ENCODE results near the gene CISTR. TPM values are rescaled to one million over a fixed set of nuclear protein-coding genes. Genes with fewer than 3 reads are reported as not detected.

The CISTR gene
- total and polyA plus RNA-seq, 5 donors from 2014 or later = not detected

DNA sequence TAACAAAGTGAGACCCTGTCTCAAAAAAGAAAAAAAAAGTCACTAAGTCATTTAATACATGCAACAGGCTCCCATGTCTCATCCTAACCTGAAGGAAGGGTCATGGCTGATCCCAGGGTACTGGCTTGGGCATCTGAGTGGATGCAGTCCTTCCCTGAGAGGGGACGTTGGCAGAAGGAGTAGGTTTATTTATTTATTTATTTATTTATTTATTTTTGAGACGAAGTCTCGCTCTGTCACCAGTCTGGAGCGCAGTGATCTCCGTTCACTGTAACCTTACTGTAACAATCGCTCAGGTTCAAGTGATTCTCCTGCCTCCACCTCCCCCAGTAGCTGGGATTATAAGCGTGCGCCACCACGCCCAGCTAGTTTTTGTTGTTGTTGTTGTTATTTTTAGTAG is 17.4 kb downstream of the CISTR start:
- H3K9me3 ChIP-seq (ENCODE audit: control insufficient read depth in 2 of 2, low read length in 2 of 2) = no peaks in the 10 kb centered on the region
- Mint-ChIP-seq H3K9me3 (peaks cover 0 to 2% (median 0%) of the 10 kb centered on the region in 7 donors), H3K4me1 (peaks cover 0 to 19% (median 12%) of the 10 kb centered on the region in 4 donors), H3K36me3 (no peaks in the 10 kb centered on the region), H3K27ac (no peak overlapping the region), H3K4me3 (no peak overlapping the region), H3K27me3 (peaks cover 73% of the 10 kb centered on the region)
- no peaks in the 10 kb centered on the region for H3K36me3 ChIP-seq (ENCODE audit: control insufficient read depth, insufficient read depth, low read length)
- H3K4me3 ChIP-seq (ENCODE audit: low read depth, low read length) = no peak overlapping the region
- DNase-seq (no peak), ATAC-seq (ENCODE audit: low read depth in 2 of 2) (no peak)
- peaks cover 15% of the 10 kb centered on the region for H3K4me1 ChIP-seq (ENCODE audit: control insufficient read depth, insufficient read depth, low read length, poor library complexity, severe bottlenecking)
- peaks cover 32% of the 10 kb centered on the region for H3K27me3 ChIP-seq (ENCODE audit: control insufficient read depth, insufficient read depth, low read length)
- no peak overlapping the region for H3K27ac ChIP-seq (ENCODE audit: insufficient read depth, low read length, poor library complexity, severe bottlenecking)

DNA sequence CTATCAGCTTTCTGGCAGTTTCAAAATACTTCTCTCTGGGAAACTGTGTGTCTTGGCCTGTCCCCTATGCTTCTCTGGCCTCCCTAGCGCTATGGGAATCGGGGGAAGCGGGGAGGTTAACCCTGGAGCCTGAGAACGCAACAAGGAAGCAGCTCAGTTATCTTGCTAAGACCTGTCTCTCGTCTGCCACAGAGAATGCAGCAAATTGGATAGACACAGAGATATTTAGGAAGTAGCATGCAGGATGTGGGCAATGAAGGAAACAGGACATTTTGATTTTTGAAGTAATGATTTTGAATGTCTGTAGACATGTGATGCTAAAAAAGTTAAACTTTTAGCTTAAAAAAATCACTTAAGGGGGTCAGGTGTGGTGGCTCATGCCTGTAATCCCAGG is 18.0 kb downstream of the CISTR start:
- no peaks in the 10 kb centered on the region for H3K9me3 ChIP-seq (ENCODE audit: control insufficient read depth in 2 of 2, low read length in 2 of 2)
- Mint-ChIP-seq H3K4me1 (peaks cover 0 to 14% (median 7%) of the 10 kb centered on the region in 4 donors), H3K36me3 (no peaks in the 10 kb centered on the region), H3K27me3 (peaks cover 67% of the 10 kb centered on the region), H3K9me3 (peaks cover 0 to 2% (median 0%) of the 10 kb centered on the region in 7 donors), H3K4me3 (no peak overlapping the region), H3K27ac (peak overlapping the region in 1 of 3 donors; percentile 67)
- ATAC-seq (ENCODE audit: low read depth in 2 of 2) (no peak), DNase-seq (no peak)
- no peaks in the 10 kb centered on the region for H3K36me3 ChIP-seq (ENCODE audit: control insufficient read depth, insufficient read depth, low read length)
- H3K27me3 ChIP-seq (ENCODE audit: control insufficient read depth, insufficient read depth, low read length) = peaks cover 27% of the 10 kb centered on the region
- H3K4me3 ChIP-seq (ENCODE audit: low read depth, low read length) = no peak overlapping the region
- no peak overlapping the region for H3K27ac ChIP-seq (ENCODE audit: insufficient read depth, low read length, poor library complexity, severe bottlenecking)
- H3K4me1 ChIP-seq (ENCODE audit: control insufficient read depth, insufficient read depth, low read length, poor library complexity, severe bottlenecking) = peaks cover 9% of the 10 kb centered on the region

- Mint-ChIP-seq H3K9me3 (peaks cover 0 to 2% (median 0%) of the 10 kb centered on the region in 7 donors), H3K4me1 (peaks cover 0 to 13% (median 5%) of the 10 kb centered on the region in 4 donors), H3K4me3 (peak overlapping the region in 1 of 4 donors; percentile 3), H3K27me3 (peaks cover 61% of the 10 kb centered on the region), H3K36me3 (no peaks in the 10 kb centered on the region), H3K27ac (no peak overlapping the region)
- no peak overlapping the region for H3K27ac ChIP-seq (ENCODE audit: insufficient read depth, low read length, poor library complexity, severe bottlenecking)
- no peaks in the 10 kb centered on the region for H3K36me3 ChIP-seq (ENCODE audit: control insufficient read depth, insufficient read depth, low read length)
- H3K4me1 ChIP-seq (ENCODE audit: control insufficient read depth, insufficient read depth, low read length, poor library complexity, severe bottlenecking) = peaks cover 3% of the 10 kb centered on the region
- no peaks in the 10 kb centered on the region for H3K9me3 ChIP-seq (ENCODE audit: control insufficient read depth in 2 of 2, low read length in 2 of 2)
- DNase-seq (no peak), ATAC-seq (ENCODE audit: low read depth in 2 of 2) (no peak)
- H3K27me3 ChIP-seq (ENCODE audit: control insufficient read depth, insufficient read depth, low read length) = peaks cover 25% of the 10 kb centered on the region
- no peak overlapping the region for H3K4me3 ChIP-seq (ENCODE audit: low read depth, low read length)
Measured at GRCh38 chr12:53733051-53733806, 18.6 kb downstream of the CISTR start.

DNA sequence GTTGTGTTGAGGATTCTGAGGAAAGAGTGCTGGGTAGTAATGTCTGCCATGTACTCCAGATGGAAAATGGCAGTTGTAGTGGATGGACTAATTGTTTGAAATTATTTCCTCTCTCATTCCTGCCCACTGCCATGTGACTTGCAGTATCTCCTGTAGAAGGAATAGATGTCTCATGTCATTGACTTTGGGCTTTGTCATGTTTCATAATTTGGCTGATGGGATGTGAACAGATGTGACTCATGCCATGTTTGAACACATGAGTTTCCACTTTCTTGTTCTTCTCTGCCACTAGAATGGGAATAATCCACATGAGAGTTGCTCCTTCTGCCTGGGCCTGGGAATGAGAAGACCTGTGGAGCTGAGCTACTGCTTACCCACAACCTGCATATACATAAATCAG is 22.1 kb downstream of the CISTR start:
- H3K9me3 Mint-ChIP-seq = peaks cover 0 to under 1% (median 0%) of the 10 kb centered on the region in 7 donors

GRCh38 chr12:53728206-53728605 is 23.6 kb downstream of the CISTR start:
- Mint-ChIP-seq H3K36me3 (peaks cover 23% of the 10 kb centered on the region), H3K4me1 (peaks cover 0 to 36% (median 15%) of the 10 kb centered on the region in 4 donors), H3K27ac (peak overlapping the region; percentile 67 to 97 (median 95)), H3K9me3 (no peaks in the 10 kb centered on the region), H3K27me3 (peaks cover 16% of the 10 kb centered on the region), H3K4me3 (peak overlapping the region; percentile 90 to 99 (median 94))
- Histone ChIP-seq H3K4me3 (ENCODE audit: low read depth, low read length) (peak overlapping the region; percentile 94), H3K36me3 (ENCODE audit: control insufficient read depth, insufficient read depth, low read length) (peaks cover 19% of the 10 kb centered on the region), H3K27me3 (ENCODE audit: control insufficient read depth, insufficient read depth, low read length) (peaks cover 1% of the 10 kb centered on the region), H3K9me3 (ENCODE audit: control insufficient read depth in 2 of 2, low read length in 2 of 2) (no peaks in the 10 kb centered on the region), H3K27ac (ENCODE audit: insufficient read depth, low read length, poor library complexity, severe bottlenecking) (peak overlapping the region; percentile 75), H3K4me1 (ENCODE audit: control insufficient read depth, insufficient read depth, low read length, poor library complexity, severe bottlenecking) (peaks cover 25% of the 10 kb centered on the region)
- DNase-seq (no peak), ATAC-seq (ENCODE audit: low read depth in 2 of 2) (no peak)

More for the DNA sequence above, 22.1 kb downstream of the CISTR start:
- Histone ChIP-seq H3K27ac (ENCODE audit: insufficient read depth, low read length, poor library complexity, severe bottlenecking) (no peak overlapping the region), H3K9me3 (ENCODE audit: control insufficient read depth in 2 of 2, low read length in 2 of 2) (no peaks in the 10 kb centered on the region), H3K36me3 (ENCODE audit: control insufficient read depth, insufficient read depth, low read length) (peaks cover 4% of the 10 kb centered on the region), H3K4me1 (ENCODE audit: control insufficient read depth, insufficient read depth, low read length, poor library complexity, severe bottlenecking) (peaks cover 25% of the 10 kb centered on the region), H3K4me3 (ENCODE audit: low read depth, low read length) (no peak overlapping the region), H3K27me3 (ENCODE audit: control insufficient read depth, insufficient read depth, low read length) (peaks cover 1% of the 10 kb centered on the region)
- no peak overlapping the region for H3K27ac Mint-ChIP-seq
- DNase-seq (no peak), ATAC-seq (ENCODE audit: low read depth in 2 of 2) (no peak)
- H3K4me3 Mint-ChIP-seq = no peak overlapping the region
- H3K27me3 Mint-ChIP-seq = peaks cover 25% of the 10 kb centered on the region
- H3K36me3 Mint-ChIP-seq = peaks cover 9% of the 10 kb centered on the region
- H3K4me1 Mint-ChIP-seq = peaks cover 0 to 39% (median 19%) of the 10 kb centered on the region in 4 donors

- no peaks in the 10 kb centered on the region for H3K27me3 ChIP-seq (ENCODE audit: control insufficient read depth, insufficient read depth, low read length)
- H3K36me3 ChIP-seq (ENCODE audit: control insufficient read depth, insufficient read depth, low read length) = peaks cover 26% of the 10 kb centered on the region
- no peaks in the 10 kb centered on the region for H3K9me3 Mint-ChIP-seq
- peak within 1 kb of the TSS; percentile 67 to 97 (median 95) for H3K27ac Mint-ChIP-seq
- peak within 1 kb of the TSS; percentile 95 for H3K4me3 ChIP-seq (ENCODE audit: low read depth, low read length)
- H3K9me3 ChIP-seq (ENCODE audit: control insufficient read depth in 2 of 2, low read length in 2 of 2) = no peaks in the 10 kb centered on the region
- peak; percentile 96 to 100 (median 97) for DNase-seq
- peak within 1 kb of the TSS; percentile 90 to 99 (median 94) for H3K4me3 Mint-ChIP-seq
- H3K27me3 Mint-ChIP-seq = peaks cover 9% of the 10 kb centered on the region
- H3K27ac ChIP-seq (ENCODE audit: insufficient read depth, low read length, poor library complexity, severe bottlenecking) = peak within 1 kb of the TSS; percentile 75
- ATAC-seq (ENCODE audit: low read depth in 2 of 2) = peak; percentile 99
- H3K4me1 ChIP-seq (ENCODE audit: control insufficient read depth, insufficient read depth, low read length, poor library complexity, severe bottlenecking) = peaks cover 25% of the 10 kb centered on the region
- peaks cover 29% of the 10 kb centered on the region for H3K36me3 Mint-ChIP-seq
- peaks cover 0 to 38% (median 17%) of the 10 kb centered on the region in 4 donors for H3K4me1 Mint-ChIP-seq
Measured at GRCh38 chr12:53727310-53728041, 24.3 kb downstream of the CISTR start, which contains the start of gene CALCOCO1. CALCOCO1 (minus strand) TSS chr12:53727452; CDS start chr12:53725242, 2,210 bp downstream.

DNA sequence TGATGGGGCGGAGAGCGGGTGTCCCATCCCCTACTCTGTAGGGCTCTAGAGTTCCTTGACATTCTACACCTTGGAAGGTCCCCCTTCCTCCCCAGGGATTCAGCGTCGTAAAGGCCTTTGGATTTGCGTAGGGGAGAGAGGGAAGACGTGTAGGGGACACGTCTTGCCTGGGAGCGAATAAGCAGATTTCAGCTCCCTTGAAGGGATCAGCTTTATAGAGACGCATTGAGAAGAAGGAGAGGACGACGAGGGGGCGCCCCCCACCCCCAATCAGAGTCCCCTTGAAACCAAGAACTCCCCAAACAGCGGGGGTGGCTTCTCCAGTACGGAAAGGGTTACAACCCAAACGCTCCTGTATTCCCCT is 24.9 kb downstream of the CISTR start:
- DNase-seq = no peak
- peaks cover 8% of the 10 kb centered on the region for H3K27me3 Mint-ChIP-seq
- peaks cover 32% of the 10 kb centered on the region for H3K36me3 Mint-ChIP-seq
- Histone ChIP-seq H3K27me3 (ENCODE audit: control insufficient read depth, insufficient read depth, low read length) (no peaks in the 10 kb centered on the region), H3K9me3 (ENCODE audit: control insufficient read depth in 2 of 2, low read length in 2 of 2) (no peaks in the 10 kb centered on the region), H3K4me1 (ENCODE audit: control insufficient read depth, insufficient read depth, low read length, poor library complexity, severe bottlenecking) (peaks cover 25% of the 10 kb centered on the region), H3K36me3 (ENCODE audit: control insufficient read depth, insufficient read depth, low read length) (peaks cover 32% of the 10 kb centered on the region), H3K27ac (ENCODE audit: insufficient read depth, low read length, poor library complexity, severe bottlenecking) (no peak overlapping the region), H3K4me3 (ENCODE audit: low read depth, low read length) (peak overlapping the region; percentile 95)
- H3K27ac Mint-ChIP-seq = peak overlapping the region; percentile 67 to 97 (median 95)
- peaks cover 0 to 38% (median 17%) of the 10 kb centered on the region in 4 donors for H3K4me1 Mint-ChIP-seq
- no peak for ATAC-seq (ENCODE audit: low read depth in 2 of 2)
- peak overlapping the region; percentile 90 to 99 (median 94) for H3K4me3 Mint-ChIP-seq
- H3K9me3 Mint-ChIP-seq = no peaks in the 10 kb centered on the region
